ENCODE data around the gene NAA15.

The NAA15 gene

GRCh38 chr4:139389102-139389501 lies 87.8 kb downstream of the NAA15 start (continued):
- TF ChIP-seq HOXA7 (CRISPR knock-in tag; IDR thresholded peaks at IDR 0.05; ENCODE audit: borderline replicate concordance) (no peak), PATZ1 (tag by site-specific recombination; IDR thresholded peaks at IDR 0.05) (no peak), ZNF623 (tag by site-specific recombination; IDR thresholded peaks at IDR 0.05) (no peak)

- H3K4me3 ChIP-seq (ENCODE audit: low read depth, low read length) = no peak overlapping the region
- H3K4me1 ChIP-seq (ENCODE audit: control insufficient read depth, insufficient read depth, low read length) = no peaks in the 10 kb centered on the region
- peaks cover 3 to 81% of the 10 kb centered on the region in 2 experiments; a peak in 2 of 3 replicates for H3K36me3 ChIP-seq (ENCODE audit: control insufficient read depth in 2 of 2, insufficient read depth in 1 of 2, low read length in 2 of 2)
- ChIA-PET POLR2A (no interaction called here), CTCF (interaction anchor here (0.5 to 0.8 kb wide), 2 partner anchors 26 to 210 kb away, joined by 3 to 4 read pairs; no protein-coding TSS in a partner anchor)
- no peak for TF ChIP-seq ZNF785 (tag by site-specific recombination; IDR thresholded peaks at IDR 0.05)
- no peak for TF ChIP-seq TSHZ1 (tag by site-specific recombination; IDR thresholded peaks at IDR 0.05; ENCODE audit: borderline replicate concordance)
- no peak for TF ChIP-seq ZNF202 (tag by site-specific recombination; IDR thresholded peaks at IDR 0.05; ENCODE audit: borderline replicate concordance)
- no peak for TF ChIP-seq ZNF792 (tag by site-specific recombination; IDR thresholded peaks at IDR 0.05)
- TF ChIP-seq ZSCAN18 (tag by site-specific recombination; IDR thresholded peaks at IDR 0.05) = no peak
- no peak for TF ChIP-seq TRIM28 (IDR thresholded peaks at IDR 0.05; ENCODE audit: borderline replicate concordance, low read length)
- no peak for TF ChIP-seq SALL2 (tag by site-specific recombination; IDR thresholded peaks at IDR 0.05; ENCODE audit: borderline replicate concordance)
- TF ChIP-seq ZNF555 (tag by site-specific recombination; conservative IDR thresholded peaks at IDR 0.05) = no peak
- no peak for TF ChIP-seq ZSCAN23 (tag by site-specific recombination; IDR thresholded peaks at IDR 0.05)
- TF ChIP-seq ZNF133 (tag by site-specific recombination; IDR thresholded peaks at IDR 0.05) = no peak
- TF ChIP-seq RBAK (tag by site-specific recombination; IDR thresholded peaks at IDR 0.05) = no peak
- no peak for TF ChIP-seq ZNF777 (tag by site-specific recombination; IDR thresholded peaks at IDR 0.05; ENCODE audit: borderline replicate concordance)
- no peak for TF ChIP-seq OSR2 (tag by site-specific recombination; IDR thresholded peaks at IDR 0.05)
- no peak for TF ChIP-seq ZNF148 (tag by site-specific recombination; IDR thresholded peaks at IDR 0.05; ENCODE audit: borderline replicate concordance)
- no peak for TF ChIP-seq HOXA7 (CRISPR knock-in tag; IDR thresholded peaks at IDR 0.05; ENCODE audit: borderline replicate concordance)
- no peak for TF ChIP-seq ZNF10 (tag by site-specific recombination; IDR thresholded peaks at IDR 0.05)
- no peak for TF ChIP-seq ZFP3 (tag by site-specific recombination; IDR thresholded peaks at IDR 0.05; ENCODE audit: low read depth)
- no peak for TF ChIP-seq ZNF121 (tag by site-specific recombination; IDR thresholded peaks at IDR 0.05)
- TF ChIP-seq ZNF175 (tag by site-specific recombination; IDR thresholded peaks at IDR 0.05) = no peak
- no peak overlapping the region for H3K27ac ChIP-seq (ENCODE audit: extremely low read depth, low read depth, low read length)
- no peaks in the 10 kb centered on the region for H3K9me3 ChIP-seq (ENCODE audit: control insufficient read depth, insufficient read depth, low read depth, low read length)
These were observed 88.7 kb downstream of the NAA15 start for GRCh38 chr4:139389991-139390390.
